Activated CD8-positive, alpha-beta memory T cell treated with anti-CD3 and anti-CD28 coated beads, Interleukin-2, amount 50 U/mL, for 24 hours (primary cell): ENCODE measurements around the gene SND1.
"Not testable (repeated sequence)": the region's sequence is repeated elsewhere in the genome, so short reads cannot be mapped to it uniquely, and the experiment has no call there.

Experiments
- DNase-seq: peaks from one replicate; pipeline ENCODE4 v3.0.0-alpha.2; 2020; ENCODE audit errors: extremely low read depth

SND1 gene

DNA sequence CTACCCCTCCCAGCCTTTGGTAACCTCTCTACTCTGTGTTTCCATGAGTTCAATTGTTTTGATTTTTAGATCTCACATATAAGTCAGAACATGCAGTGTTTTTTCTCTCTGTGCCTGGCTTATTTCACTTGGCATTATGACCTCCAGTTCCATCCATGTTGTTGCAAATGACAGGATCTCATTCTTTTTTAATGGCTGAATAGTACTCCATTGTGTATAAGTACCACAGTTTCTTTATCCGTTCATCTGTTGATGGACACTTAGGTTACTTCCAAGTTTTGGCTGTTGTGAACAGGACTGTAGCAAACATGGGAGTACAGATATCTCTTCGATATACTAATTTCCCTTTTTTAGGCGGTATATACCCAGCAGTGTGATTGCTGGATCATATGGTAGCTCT lies 237.7 kb downstream of the SND1 start:
- no peak for DNase-seq

DNA sequence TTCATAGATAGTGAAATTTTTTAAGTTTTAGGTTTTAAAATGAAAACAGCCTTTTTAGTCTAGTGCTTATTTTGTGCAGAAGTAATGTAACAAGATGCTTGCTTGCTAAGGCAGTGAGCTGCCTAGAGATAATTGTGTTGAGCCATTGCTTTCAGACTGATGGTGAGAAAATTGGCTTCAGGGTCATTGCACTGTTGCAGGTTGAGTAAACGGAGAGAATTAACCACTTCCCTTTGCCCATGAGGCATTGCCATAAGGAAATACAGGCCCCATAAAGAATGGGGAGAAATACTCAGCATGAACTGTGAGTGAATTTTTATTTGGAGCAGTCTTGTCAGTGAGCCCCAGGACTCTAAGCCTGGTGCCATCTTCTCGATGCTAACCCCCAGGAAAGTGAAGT lies 238.7 kb downstream of the SND1 start:
- DNase-seq: no peak

DNA sequence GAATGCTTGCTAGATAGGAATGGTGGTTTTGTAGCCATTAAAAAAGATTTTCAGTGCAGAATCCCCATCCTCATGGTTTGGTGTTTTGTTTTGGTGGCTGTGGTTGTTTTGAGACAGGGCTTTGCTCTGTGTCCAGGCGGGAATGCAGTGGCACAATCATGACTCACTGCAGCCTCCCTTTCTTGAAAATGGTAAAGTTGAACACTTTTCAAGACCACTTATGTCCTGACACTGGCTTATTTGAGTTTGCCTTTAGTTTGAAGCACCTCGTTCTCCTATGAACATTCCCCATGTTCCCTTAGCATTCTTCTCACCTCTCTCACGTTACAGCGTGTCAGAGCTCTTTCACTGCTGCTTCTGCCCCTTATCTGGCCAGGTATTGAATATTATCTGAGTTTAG lies 239.2 kb downstream of the SND1 start:
- DNase-seq: no peak

DNA sequence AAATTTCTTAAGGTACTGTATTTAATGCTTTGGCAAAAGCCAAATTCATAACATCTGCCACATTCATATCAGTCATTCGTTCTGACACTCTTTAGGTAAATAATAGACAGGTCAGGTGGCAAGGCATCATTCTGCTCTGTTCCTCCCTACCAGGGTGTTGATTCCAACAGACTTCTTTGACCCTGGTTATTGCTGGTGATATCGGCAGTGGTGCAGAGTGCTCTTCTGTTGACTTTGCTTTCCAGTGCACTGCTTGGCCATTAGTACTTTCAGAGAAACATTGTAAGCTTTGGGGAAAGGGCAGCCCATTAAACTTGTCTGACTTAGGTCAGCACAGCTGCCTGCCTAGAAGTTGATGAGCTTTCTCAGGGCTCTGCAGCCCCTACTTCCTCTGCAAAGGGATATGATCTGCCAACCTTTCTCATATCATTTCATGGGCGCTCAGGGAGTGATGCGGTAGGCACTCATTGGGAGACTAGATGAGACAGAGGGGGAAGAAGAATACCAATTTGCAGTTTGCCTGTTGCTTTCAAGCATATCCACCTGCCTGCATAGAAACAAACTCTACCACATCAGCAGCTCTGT lies 240.0 kb downstream of the SND1 start:
- DNase-seq: no peak

DNA sequence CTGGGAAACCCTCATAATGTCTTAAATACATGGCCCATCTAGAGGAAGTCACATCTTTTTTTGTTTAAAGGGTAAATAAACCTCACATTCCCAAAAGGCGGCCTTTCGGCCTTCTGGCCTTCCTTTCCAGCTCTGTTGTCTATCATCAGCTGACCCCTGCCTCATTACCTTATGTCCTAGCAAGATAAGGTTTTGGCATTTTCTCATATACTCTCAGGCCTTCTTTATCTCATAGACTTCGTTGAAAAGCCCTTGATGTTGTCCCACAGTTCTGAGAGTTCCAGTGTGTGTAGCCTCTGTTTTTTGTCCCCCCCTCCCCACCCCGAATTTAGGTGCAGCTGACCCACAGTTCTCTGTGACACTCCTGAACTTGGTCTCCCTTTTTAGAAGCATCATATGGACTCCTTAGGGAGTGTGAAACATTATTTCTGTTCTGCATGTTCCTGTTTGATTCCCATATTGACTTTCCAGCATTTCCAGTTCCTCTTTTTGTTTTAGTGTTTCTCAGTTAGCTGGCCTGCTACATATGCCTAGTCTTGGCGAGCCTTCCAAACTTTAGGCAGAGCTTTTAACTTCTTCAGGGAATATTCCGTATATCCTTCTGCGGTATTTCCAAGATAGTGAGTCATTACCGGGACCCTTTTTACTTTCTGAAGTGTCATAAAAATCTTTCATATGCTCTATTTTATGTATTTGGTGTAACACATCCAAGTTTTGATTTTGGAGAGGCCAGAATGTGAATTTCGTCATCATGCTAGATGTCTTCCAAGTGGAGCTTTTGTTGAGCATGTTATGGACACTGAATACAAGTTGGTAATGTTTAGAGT lies 240.7 kb downstream of the SND1 start:
- DNase-seq: no peak

DNA sequence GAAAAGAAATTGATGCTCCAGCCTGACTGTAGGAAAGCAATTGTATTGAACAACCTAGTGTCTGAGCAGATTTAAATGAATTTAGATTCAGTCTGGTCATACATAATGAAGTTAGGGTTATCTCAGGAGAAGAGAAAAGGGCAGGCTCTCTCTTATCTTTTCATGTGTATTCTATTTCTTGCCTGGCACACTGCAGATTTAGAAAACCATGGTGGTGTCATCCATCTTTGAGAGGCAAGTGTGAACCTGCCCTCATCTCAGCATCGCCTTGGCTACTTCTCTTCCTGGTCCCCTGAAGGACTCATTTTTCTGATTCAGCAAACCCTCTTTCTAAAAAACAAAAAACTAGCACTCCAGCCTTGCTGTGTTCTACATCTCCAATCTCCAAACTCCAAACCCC lies 241.6 kb downstream of the SND1 start:
- DNase-seq: no peak

DNA sequence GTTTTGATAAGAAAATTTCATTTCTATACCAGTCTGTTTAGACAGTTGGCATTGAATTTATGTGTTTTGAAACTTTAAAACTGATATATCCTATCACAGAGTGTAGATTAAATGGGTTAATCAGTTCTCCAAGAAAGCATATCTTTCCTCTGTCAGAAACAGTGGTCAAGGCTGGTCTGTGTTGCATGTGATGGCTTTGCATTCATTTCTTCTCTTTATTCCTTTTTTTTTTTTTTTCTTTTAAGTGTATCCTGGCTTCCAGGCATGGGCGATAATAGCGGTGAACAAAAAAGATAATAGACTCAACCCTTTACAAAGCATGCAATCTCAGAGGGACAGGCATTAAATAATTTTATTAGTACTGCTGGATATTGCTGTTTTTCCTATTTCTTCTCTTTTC lies 242.6 kb downstream of the SND1 start:
- no peak for DNase-seq

DNA sequence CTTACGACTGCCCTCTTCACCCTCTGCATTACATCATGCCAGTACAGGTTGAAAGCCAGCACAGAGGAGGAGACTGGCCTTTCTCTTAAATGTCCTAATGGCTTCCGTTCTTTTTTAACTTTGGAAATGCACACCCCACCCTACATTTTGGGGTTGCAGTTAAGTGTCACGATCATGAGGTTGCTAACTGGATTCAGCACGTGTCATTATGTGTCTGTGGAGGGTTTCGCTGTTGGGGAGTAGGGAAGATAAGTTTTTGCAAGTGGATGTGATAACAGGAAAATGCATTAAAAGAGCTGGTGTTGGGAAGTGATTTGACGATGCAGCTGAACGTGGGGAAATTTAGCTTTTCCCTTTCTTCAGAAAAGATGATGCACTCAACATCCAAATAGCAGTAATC lies 243.4 kb downstream of the SND1 start:
- DNase-seq: no peak

DNA sequence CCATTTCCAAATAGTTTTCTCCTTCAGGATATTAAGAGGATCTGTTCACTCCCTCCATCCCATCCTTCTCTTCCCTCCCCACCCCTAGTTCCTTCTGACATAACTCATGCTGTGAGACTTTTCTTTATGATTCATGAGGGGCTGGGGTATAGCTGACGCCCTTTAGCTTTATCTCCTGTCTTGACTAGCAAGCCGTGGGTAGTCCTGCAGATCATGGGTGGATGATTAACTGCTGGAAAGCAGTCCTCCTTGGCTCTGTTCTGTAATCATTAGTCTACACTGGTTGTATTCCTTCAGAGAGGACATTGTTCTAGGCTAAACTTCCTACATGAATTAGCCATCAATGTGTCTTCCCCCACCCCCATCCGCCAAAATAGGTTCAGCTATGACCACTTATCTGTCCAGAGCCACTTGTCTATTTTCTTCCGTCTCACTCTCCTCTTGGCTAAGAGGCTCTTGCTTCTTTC lies 243.9 kb downstream of the SND1 start:
- no peak for DNase-seq

DNA sequence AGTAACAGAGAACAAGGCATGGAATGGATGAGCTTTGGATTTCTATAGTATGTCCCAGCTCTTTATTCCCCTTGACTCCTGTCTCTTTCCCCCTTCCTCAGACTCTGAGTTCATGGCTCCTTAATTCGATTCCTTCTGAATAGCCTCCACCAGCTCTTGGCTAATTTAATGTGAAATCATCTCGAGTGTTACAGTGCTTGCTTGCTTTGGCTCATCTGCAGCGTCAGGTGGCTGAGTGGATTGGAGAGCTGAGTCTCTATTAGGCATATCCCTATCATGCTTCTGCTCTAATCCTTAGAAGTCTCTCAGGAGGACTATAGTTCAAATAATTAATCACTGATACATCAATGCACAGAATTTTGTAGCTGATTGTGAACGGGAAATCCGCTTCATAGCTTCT lies 244.7 kb downstream of the SND1 start:
- no peak for DNase-seq

DNA sequence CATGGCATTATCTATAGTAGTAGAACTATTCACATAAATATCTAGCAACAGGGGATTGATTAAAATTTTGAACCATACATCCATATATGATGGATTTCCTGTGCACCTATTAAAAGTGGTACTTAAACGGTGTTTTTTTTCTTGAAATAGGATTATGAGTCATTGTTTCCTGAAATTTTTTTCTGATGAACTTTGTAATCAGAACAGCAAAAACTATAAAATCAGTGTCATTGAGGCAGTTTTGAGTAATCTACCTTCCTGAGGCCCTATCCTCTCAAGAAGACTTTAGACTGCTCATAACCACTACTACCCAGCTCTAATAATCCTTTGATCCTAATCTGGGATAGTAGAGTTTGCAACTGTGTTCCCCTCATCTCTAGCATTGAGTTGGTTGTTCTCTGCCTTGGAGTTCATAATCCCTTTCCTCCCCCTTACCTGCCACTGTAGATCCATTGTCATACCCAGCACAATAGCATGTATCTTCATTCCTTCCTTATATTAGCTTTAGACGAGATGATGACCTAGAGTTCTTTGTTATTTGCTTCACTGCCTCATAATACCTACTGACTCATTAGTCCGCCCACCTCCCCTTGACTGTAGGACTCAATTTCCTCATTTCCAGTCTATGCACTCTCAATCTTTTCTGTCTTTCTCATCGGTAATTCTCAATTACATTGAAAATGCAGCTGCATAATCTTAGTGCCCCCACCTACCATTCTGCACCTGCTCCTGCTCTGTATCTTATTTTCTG lies 245.9 kb downstream of the SND1 start:
- DNase-seq: no peak

DNA sequence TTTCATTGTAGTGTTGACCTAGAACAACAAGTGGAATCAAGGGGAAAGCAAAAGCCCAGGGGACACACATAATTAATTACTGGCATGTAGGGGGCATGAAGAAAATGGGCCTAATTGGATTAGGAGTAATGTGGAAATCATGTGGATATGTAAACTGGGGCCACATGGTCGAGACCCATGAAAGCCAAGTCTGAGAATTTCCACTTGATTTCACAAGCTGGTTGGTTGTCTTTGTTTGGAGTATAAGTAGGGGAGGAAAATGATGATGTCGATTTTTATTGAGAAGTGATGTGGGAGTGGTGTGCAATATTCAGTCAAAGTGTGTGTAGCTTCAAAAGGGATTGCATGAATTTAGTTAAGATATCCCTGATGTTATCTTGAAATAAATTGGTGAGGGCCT lies 247.4 kb downstream of the SND1 start:
- DNase-seq: no peak

DNA sequence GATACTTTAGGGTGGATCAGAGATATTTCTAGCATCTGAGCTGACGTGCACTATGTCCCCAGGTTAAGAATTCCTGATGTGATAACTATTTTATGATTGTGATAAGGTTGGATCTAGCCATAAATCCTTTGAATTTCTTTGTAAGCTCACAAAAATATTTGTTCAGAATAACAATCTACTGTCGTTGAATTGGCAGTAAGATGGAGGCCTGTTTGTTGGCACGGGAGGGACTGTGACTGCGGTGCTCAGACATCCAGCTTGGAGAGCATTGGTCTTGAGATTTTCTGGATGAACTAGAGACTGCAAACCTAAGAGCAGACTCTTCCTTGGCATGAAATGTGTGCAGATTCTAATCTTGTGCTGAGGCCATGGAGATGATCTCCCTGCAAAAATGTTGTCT lies 248.1 kb downstream of the SND1 start:
- DNase-seq: no peak

DNA sequence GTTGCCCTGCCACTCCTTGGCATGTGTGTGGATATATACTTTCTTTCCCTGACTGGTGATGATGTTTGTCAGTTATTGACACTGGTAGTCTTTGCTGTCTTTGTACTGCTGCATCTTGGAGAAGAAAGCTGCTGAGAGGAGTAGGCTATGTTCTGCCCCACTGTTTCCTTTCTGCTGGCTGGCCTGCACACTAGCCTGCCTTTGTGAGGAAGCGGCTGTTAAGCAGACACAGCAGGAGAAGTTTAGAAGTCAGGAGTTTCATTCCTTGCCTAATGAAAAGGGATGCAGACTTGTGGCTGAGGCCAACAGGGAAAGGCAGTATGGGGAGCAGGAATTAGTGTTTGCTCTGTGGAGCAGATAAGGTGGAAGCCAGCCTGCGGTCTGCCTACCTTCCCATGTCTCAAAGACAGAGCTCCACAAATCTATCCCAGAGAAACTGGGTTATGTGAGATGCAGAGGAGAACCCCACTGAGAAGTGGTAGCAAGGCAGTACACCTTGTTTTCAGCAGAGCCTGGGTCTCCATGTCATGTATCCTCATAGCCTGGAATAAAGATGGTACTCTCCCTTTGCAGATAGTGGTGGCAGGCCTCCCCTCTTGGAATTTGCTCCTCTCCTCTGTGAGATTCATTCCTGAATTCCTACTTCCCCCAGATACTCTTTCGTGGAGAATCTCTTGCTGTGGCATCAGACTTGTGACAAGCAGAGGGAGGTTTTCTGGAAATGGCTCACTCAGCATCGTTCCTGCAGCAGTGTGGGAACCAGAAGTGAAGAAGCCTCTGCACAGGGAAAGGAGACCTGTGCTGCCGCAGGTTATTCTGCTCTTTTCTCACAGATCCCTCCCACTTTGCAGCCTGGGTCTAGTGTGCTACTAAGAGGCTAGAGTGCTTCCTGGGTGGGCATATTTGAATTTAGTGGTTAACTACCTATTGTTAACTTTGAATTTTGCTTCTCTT lies 249.0 kb downstream of the SND1 start:
- DNase-seq: no peak

DNA sequence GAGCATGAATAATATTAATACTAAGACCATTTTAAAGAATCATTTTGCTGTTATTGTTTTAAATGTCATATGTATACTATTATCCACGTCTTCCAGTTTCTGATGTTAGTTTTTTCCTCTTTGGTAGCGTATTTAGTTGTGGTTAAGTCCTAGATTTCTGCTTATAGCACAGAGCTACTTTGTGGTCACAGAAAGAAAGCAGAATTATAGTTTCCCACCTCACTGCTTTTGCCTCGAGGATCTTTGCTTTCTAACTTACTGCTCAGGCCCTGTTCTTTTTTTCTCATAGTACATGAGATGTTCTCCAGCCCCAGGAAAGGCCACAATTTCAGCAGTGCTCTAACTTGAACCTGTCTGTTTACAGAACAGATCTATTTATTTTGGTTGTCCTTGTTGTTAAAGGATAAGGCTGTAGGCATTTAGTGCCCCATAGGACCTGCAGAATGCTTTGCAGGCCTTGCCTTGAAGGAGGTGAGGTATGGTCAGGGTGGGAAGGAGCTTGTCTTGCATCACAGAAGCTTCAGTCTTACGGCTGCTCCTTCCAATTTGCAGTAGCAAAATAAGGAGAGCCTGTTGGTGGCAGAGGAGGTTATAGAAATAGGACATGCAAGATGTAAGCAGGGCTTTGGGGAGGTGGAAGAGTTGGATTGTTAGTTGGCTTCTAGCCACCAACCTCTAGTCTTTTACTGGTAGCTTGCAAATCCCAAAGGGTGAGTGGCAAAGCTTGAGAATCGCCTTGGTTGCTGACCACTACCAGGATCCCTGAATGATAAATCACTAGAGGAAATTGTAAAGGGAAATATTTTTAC lies 250.1 kb downstream of the SND1 start:
- no peak for DNase-seq

DNA sequence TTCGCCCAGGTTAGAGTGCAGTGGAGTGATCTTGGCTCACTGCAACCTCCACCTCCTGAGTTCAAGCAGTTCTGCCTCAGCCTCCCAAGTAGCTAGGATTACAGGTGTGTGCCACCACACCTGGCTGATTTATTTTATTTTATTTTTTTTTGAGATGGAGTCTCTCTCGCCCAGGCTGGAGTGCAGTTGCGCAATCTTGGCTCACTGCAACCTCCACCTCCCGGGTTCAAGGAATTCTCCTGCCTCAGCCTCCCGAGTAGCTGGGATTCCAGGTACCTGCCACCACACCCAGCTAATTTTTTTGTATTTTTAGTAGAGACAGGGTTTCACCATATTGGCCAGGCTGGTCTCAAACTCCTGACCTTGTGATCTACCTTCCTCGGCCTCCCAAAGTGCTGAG lies 250.8 kb downstream of the SND1 start:
- DNase-seq: not testable (repeated sequence)

DNA sequence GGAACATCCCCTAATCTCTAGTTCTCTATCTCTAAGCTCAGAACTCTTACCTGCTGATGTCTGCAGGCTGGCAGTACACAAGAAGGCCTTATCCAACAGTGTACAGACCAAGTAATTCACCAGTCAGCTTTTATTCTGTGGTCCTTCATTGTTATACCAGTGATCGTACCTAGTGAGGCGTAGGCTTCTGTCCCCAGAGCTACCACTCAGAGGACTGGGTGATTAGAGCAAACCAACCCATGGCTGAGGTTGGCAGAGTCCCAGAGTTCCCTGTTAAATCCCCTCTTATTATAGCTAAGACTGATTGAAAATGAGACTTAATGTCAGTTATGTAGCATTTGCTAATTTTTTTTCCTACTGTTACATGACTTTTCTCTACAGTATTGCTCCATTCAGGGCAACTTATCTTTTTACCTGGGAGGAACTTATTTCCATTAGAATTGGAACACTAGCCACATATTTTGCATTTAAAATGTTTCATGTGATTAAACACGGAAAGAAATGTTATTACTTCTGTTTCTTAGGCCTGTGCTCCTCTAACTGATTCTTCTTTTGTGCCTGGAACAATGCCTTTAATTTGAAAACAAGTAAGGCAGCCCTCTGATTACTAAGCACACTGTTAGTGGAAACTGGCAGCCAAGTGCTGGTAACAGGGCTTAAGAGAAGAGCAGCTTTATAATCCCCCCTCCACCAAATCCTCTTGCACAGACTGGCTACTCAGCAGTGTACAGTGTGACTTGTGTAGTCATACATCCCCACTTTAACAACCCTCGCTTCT lies 252.1 kb downstream of the SND1 start:
- DNase-seq: no peak

DNA sequence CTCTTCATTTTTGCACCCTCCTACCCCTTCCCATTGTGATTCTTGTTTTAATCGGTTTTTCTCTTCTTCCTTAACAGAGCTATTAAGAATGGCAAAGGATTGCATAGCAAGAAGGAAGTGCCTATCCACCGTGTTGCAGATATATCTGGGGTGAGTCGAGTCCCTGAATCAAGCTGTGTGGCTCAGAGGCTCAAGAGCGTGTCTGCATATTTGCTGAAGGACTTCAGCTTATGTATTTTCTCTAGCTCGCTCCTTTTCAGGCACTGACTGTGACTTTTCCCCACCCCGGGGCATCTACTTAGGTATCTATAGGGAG lies 252.6 kb downstream of the SND1 start:
- no peak for DNase-seq

DNA sequence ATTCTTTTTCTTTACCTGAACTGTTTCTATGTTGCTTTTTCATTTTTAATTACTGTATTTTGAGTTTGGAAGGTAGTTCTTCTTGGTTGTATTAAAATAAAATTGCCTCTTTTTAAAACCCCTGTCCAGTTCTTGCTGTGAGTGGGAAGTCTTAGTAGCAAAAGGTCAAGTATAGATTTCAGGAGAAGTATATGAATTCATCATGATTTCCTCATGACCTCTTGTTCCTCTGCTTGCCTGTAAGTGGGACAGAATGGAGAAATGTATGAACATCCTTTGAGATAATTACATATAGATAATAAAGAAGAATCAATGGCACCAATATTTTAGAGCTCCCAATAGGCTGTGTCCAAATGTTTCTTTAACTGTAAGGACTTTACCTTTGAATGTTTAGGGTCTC lies 253.0 kb downstream of the SND1 start:
- no peak for DNase-seq
